SK-N-SH treated with all-trans-retinoic acid at 6 μM for 48 hours (cell line): ENCODE results near the gene PAK2.

Experiments used
- ATAC-seq: fragments of 200-7000 bp; cut with Tn5 transposase; 3 replicates; pipeline ENCODE4 v1.9.1; 2020; ENCODE audit warnings: mild to moderate bottlenecking, moderate library complexity
- ARNTL ChIP-seq: fragments of 450-650 bp; formaldehyde crosslinking; IDR thresholded peaks from 2 replicates; pipeline ENCODE4 v1.5.0; 2020; ENCODE audit warnings: low read depth, mild to moderate bottlenecking, moderate library complexity, borderline replicate concordance
- BACH2 ChIP-seq: fragments of 250-450 bp; sonication (Bioruptor Pico); IDR thresholded peaks from 2 replicates; pipeline ENCODE4 v1.9.0; 2021; ENCODE audit warnings: mild to moderate bottlenecking, borderline replicate concordance
- CSDC2 ChIP-seq: fragments of 250-450 bp; sonication (Bioruptor Pico); IDR thresholded peaks from 2 replicates; pipeline ENCODE4 v1.5.0; 2020; ENCODE audit warnings: mild to moderate bottlenecking, moderate library complexity
- ESRRG ChIP-seq: fragments of 250-450 bp; sonication (Bioruptor Pico); IDR thresholded peaks from 2 replicates; pipeline ENCODE4 v1.6.1; 2021; ENCODE audit warnings: mild to moderate bottlenecking
- GLIS3 ChIP-seq: fragments of 250-450 bp; sonication (Bioruptor Pico); IDR thresholded peaks from 2 replicates; pipeline ENCODE4 v1.5.0; 2020; ENCODE audit warnings: mild to moderate bottlenecking, moderate library complexity
- ISL1 ChIP-seq: fragments of 250-450 bp; sonication (Bioruptor Pico); IDR thresholded peaks from 2 replicates; pipeline ENCODE4 v2.1.2; 2022; ENCODE audit warnings: mild to moderate bottlenecking, moderate library complexity
- PPARA ChIP-seq: fragments of 250-450 bp; sonication (Bioruptor Pico); IDR thresholded peaks from 2 replicates; pipeline ENCODE4 v1.5.0; 2020; ENCODE audit warnings: mild to moderate bottlenecking, borderline replicate concordance
- RARB ChIP-seq: fragments of 250-450 bp; sonication (Bioruptor Pico); IDR thresholded peaks from 2 replicates; pipeline ENCODE4 v1.8.0; 2021; ENCODE audit warnings: mild to moderate bottlenecking, moderate library complexity
- SNAI2 ChIP-seq: fragments of 250-450 bp; sonication (Bioruptor Pico); IDR thresholded peaks from 2 replicates; pipeline ENCODE4 v1.5.0; 2020; ENCODE audit warnings: mild to moderate bottlenecking, moderate library complexity
- TCF4 ChIP-seq: fragments of 250-450 bp; sonication (Bioruptor Pico); IDR thresholded peaks from 2 replicates; pipeline ENCODE4 v1.8.0; 2021; ENCODE audit warnings: mild to moderate bottlenecking, moderate library complexity, borderline replicate concordance
- TOX ChIP-seq: fragments of 250-450 bp; sonication (Bioruptor Pico); IDR thresholded peaks from 2 replicates; pipeline ENCODE4 v1.8.0; 2021; ENCODE audit warnings: mild to moderate bottlenecking, moderate library complexity, borderline replicate concordance
- ZC3H10 ChIP-seq: fragments of 250-450 bp; sonication (Bioruptor Pico); IDR thresholded peaks from 2 replicates; pipeline ENCODE4 v1.5.1; 2021; ENCODE audit warnings: mild to moderate bottlenecking, moderate library complexity
- ZFP3 ChIP-seq: fragments of 250-450 bp; sonication (Bioruptor Pico); IDR thresholded peaks from 2 replicates; pipeline ENCODE4 v1.5.0; 2020; ENCODE audit warnings: mild to moderate bottlenecking, moderate library complexity
- ZFP30 ChIP-seq: fragments of 450-650 bp; formaldehyde crosslinking; IDR thresholded peaks from 2 replicates; pipeline ENCODE4 v1.5.0; 2022; ENCODE audit warnings: mild to moderate bottlenecking, moderate library complexity
- ZNF565 ChIP-seq: fragments of 450-650 bp; formaldehyde crosslinking; conservative IDR thresholded peaks from 2 replicates; pipeline ENCODE4 v1.5.0; 2020; ENCODE audit warnings: low read depth, mild to moderate bottlenecking, moderate library complexity
- ZNF8 ChIP-seq: fragments of 450-650 bp; formaldehyde crosslinking; IDR thresholded peaks from 2 replicates; pipeline ENCODE4 v1.5.0; 2020; ENCODE audit warnings: mild to moderate bottlenecking, moderate library complexity
- TF ChIP-seq, protein P1 (sequence below): fragments of 250-450 bp; sonication (Bioruptor Pico); IDR thresholded peaks from 2 replicates; pipeline ENCODE4 v1.8.0; 2021; ENCODE audit warnings: low read depth, mild to moderate bottlenecking, moderate library complexity, borderline replicate concordance
- TF ChIP-seq, protein P2 (sequence below): fragments of 250-450 bp; sonication (Bioruptor Pico); IDR thresholded peaks from 2 replicates; pipeline ENCODE4 v1.5.0; 2020; ENCODE audit warnings: mild to moderate bottlenecking, moderate library complexity
- TF ChIP-seq, protein P3 (sequence below): fragments of 250-450 bp; sonication (Bioruptor Pico); IDR thresholded peaks from 2 replicates; pipeline ENCODE4 v1.8.0; 2020; ENCODE audit warnings: mild to moderate bottlenecking, moderate library complexity, borderline replicate concordance
- TF ChIP-seq, protein P4 (sequence below): fragments of 250-450 bp; sonication (Bioruptor Pico); IDR thresholded peaks from 2 replicates; pipeline ENCODE4 v1.5.1; 2020; ENCODE audit warnings: low read depth, mild to moderate bottlenecking, moderate library complexity

PAK2 gene

DNA sequence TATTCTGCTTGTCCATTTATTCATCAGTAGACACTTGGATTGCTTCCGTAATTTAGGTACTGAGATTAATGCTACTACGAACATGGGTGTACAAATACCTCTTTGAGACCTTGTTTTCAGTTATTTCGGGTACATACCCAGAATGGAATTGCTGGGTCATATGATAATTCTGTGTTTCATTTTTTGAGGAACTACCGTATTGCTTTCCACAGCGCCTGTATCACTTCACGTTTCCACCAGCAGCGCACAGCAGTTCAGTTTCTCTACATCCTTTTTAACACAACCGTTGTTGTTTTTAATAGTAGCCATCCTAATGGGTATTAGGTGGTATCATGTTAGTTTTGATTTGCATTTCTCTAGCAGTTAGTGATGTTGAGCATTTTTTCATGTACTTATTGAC is 9.5 kb downstream of the PAK2 start:
- TF ChIP-seq RARB (CRISPR knock-in tag): no peak
- no peak for ATAC-seq

DNA sequence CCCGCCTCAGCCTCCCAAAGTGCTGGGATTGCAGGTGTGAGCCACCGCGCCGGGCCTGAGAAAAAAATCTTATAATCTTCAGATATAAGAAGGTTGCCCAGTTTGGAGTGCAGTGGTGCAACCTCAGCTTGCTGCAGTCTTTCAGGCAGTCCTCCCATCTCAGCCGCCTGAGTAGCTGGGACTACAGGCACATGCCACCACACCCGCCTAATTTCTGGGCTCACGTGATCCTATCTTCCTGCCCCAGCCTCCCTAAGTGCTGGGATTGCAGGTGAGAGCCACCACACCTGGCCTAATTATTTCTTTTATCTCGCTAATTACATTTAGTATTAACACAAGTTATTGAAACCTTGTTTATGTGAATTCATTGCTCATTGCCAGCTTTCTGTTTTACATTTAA is 13.5 kb downstream of the PAK2 start:
- ATAC-seq: no peak
- TF ChIP-seq ARNTL (CRISPR knock-in tag) (no peak), ESRRG (CRISPR knock-in tag) (no peak), TCF4 (CRISPR knock-in tag) (no peak)
- TF ChIP-seq, protein P1, sequence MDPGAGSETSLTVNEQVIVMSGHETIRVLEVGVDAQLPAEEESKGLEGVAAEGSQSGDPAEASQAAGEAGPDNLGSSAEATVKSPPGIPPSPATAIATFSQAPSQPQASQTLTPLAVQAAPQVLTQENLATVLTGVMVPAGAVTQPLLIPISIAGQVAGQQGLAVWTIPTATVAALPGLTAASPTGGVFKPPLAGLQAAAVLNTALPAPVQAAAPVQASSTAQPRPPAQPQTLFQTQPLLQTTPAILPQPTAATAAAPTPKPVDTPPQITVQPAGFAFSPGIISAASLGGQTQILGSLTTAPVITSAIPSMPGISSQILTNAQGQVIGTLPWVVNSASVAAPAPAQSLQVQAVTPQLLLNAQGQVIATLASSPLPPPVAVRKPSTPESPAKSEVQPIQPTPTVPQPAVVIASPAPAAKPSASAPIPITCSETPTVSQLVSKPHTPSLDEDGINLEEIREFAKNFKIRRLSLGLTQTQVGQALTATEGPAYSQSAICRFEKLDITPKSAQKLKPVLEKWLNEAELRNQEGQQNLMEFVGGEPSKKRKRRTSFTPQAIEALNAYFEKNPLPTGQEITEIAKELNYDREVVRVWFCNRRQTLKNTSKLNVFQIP (CRISPR knock-in tag): no peak

DNA sequence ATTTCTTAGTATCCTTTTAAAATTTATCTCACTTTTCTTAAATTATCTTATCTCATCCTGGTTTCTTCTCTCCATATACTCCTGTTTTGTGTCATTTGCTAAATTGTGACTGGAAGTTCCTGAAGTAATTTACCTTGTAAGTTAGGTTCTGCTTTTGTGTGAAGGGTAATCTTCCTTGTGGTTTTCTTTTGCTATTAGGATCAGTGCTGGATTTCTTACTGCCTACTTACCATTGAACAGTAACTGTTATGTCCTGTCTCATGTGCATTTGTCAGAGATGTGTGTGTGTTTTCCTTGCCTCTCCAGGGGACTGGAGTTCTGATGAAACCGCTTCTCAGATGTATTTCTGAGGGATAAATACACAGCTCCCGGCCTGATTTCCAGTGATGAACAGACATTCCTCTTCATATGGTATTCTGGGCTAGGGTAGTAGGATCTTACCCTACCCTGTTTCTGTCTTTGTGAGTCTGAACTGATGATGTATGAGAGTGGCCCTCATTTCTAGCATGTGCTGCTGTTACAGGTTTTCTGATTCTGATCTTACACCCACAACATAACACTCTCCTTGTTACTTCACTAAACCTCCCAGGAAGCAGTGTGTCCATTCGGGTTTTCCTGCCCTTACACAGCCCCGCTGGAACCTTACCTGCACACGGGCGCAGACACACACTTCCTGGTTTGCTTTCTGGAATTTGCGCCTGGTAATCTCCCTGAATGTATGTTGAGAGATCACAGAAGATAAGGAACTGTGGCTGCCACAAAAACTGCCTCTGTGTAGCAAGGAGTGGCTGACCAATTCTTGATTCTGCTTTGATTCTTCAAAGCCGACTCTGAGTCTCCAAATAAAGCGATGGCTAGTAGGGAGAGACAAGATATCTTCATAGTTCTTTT is 14.7 kb downstream of the PAK2 start:
- TF ChIP-seq, protein P2, sequence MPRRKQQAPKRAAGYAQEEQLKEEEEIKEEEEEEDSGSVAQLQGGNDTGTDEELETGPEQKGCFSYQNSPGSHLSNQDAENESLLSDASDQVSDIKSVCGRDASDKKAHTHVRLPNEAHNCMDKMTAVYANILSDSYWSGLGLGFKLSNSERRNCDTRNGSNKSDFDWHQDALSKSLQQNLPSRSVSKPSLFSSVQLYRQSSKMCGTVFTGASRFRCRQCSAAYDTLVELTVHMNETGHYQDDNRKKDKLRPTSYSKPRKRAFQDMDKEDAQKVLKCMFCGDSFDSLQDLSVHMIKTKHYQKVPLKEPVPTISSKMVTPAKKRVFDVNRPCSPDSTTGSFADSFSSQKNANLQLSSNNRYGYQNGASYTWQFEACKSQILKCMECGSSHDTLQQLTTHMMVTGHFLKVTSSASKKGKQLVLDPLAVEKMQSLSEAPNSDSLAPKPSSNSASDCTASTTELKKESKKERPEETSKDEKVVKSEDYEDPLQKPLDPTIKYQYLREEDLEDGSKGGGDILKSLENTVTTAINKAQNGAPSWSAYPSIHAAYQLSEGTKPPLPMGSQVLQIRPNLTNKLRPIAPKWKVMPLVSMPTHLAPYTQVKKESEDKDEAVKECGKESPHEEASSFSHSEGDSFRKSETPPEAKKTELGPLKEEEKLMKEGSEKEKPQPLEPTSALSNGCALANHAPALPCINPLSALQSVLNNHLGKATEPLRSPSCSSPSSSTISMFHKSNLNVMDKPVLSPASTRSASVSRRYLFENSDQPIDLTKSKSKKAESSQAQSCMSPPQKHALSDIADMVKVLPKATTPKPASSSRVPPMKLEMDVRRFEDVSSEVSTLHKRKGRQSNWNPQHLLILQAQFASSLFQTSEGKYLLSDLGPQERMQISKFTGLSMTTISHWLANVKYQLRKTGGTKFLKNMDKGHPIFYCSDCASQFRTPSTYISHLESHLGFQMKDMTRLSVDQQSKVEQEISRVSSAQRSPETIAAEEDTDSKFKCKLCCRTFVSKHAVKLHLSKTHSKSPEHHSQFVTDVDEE (CRISPR knock-in tag): no peak
- no peak for TF ChIP-seq ZNF565 (CRISPR knock-in tag)
- TF ChIP-seq ZNF8 (CRISPR knock-in tag): no peak
- TF ChIP-seq BACH2 (CRISPR knock-in tag): no peak
- no peak for TF ChIP-seq ISL1
- TF ChIP-seq, protein P1 (CRISPR knock-in tag): no peak
- TF ChIP-seq ZC3H10 (CRISPR knock-in tag): no peak
- TF ChIP-seq, protein P3, sequence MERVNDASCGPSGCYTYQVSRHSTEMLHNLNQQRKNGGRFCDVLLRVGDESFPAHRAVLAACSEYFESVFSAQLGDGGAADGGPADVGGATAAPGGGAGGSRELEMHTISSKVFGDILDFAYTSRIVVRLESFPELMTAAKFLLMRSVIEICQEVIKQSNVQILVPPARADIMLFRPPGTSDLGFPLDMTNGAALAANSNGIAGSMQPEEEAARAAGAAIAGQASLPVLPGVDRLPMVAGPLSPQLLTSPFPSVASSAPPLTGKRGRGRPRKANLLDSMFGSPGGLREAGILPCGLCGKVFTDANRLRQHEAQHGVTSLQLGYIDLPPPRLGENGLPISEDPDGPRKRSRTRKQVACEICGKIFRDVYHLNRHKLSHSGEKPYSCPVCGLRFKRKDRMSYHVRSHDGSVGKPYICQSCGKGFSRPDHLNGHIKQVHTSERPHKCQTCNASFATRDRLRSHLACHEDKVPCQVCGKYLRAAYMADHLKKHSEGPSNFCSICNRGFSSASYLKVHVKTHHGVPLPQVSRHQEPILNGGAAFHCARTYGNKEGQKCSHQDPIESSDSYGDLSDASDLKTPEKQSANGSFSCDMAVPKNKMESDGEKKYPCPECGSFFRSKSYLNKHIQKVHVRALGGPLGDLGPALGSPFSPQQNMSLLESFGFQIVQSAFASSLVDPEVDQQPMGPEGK (CRISPR knock-in tag): no peak
- TF ChIP-seq, protein P4, sequence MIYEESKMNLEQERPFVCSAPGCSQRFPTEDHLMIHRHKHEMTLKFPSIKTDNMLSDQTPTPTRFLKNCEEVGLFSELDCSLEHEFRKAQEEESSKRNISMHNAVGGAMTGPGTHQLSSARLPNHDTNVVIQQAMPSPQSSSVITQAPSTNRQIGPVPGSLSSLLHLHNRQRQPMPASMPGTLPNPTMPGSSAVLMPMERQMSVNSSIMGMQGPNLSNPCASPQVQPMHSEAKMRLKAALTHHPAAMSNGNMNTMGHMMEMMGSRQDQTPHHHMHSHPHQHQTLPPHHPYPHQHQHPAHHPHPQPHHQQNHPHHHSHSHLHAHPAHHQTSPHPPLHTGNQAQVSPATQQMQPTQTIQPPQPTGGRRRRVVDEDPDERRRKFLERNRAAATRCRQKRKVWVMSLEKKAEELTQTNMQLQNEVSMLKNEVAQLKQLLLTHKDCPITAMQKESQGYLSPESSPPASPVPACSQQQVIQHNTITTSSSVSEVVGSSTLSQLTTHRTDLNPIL (CRISPR knock-in tag): no peak
- no peak for TF ChIP-seq TOX (CRISPR knock-in tag)
- TF ChIP-seq ZFP30 (CRISPR knock-in tag): no peak
- TF ChIP-seq RARB (CRISPR knock-in tag): no peak
- TF ChIP-seq GLIS3 (CRISPR knock-in tag): no peak
- TF ChIP-seq TCF4 (CRISPR knock-in tag): no peak
- no peak for TF ChIP-seq ARNTL (CRISPR knock-in tag)
- no peak for TF ChIP-seq ZFP3 (CRISPR knock-in tag)
- no peak for TF ChIP-seq PPARA (CRISPR knock-in tag)
- no peak for TF ChIP-seq CSDC2 (CRISPR knock-in tag)
- no peak for TF ChIP-seq SNAI2 (CRISPR knock-in tag)
- TF ChIP-seq, all 23 proteins: peak for 0
- ATAC-seq: no peak
